Retina (tissue), 1 donor: ENCODE results near the gene CFAP97.
A peak's percentile ranks its signal among the peaks of the same experiment; 100 is the strongest.
"Not testable (repeated sequence)": the region's sequence is repeated elsewhere in the genome, so short reads cannot be mapped to it uniquely, and the experiment has no call there.

Experiments used
- DNase-seq: peaks from one replicate; pipeline ENCODE4 v3.0.0-alpha.2; 2016

The CFAP97 gene

DNA sequence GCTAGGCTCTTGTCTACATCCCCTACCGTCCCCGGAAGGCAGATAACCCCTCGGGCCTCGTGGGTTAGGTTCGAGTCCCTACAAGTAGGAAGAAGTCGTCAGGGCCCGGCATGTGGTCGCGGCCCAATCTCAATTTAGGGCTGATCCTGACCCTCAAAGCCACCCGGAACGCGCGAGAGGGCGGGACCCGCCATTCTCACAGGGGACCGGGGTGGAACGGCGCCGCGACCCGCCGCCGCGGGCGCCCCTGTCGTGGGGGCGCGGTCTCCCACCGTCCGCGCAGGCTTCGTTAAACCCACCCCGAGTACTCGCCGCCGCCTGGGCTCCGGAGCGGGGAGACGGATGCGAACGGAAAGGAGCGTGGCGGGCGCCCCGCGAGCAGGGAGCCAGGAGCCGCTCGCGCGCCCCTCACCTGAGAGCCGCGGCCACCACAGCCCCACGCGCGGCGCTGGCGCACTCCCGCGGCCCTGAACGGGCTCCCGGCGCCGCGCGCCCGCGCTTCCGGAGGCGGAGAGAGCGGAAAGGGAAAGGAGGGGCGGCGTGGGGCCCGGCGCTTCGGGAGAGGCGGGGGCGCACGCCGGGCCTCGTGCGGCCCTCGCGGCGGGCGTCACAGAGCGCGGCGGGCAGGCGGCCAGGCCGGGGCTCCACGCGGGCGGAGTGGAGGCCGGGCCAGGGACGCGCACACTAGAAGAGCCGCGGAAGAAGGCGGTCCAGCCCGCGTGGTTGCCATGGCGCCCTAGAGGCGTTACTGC is at the start of gene CFAP97:
Gene CFAP97, minus strand, starts transcription at position 515 of the 752 bp plus-strand sequence. CDS start 12,804 bp downstream, outside the sequence.
- peak; percentile 86 for DNase-seq

DNA sequence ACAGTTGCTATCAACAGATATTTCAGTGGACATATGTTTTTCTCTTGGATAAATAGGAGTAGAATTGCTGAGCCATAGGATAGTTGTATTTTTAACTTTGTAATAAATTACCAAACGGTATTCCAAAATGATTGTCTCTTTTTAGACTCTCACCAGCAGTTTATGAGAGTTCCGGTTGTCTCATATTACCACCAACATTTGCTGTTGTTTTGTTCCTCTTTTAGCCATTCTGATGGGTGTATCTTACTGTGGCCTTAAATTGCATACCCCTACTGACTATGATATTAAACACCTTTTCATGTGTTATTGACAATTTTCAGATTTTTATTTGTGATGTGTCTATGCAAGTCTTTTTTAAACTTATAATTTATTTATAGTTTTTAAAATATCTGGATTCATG is 45.3 kb upstream of the CFAP97 start:
- DNase-seq: no peak

DNA sequence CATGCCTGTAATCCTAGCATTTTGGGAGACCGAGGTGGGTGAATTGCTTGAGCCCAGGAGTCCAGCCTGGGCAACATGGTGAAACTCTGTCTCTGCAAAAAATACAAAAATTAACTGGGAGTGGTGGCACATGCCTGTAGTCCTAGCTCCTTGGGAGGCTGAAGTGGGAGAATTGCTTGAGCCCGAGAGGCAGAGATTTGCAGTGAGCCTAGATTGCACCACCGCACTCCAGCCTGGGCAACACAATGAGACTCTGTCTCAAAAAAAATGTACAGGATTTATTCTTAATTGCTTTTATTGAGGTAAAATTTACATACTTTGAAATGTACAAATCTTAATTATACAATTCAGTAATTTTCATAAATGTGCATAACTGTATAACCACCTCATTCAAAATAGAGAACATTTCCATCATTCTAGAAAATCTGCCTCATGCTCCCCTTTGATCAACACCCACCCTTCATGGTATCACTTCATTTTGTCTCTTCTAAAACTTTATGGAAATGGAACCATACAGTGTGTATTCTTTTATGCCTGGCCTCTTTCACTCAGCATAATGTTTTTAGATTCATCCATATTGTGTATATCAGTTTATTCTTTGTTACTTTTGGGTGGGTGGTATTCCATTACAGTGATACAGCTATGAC is 44.7 kb upstream of the CFAP97 start:
- no peak for DNase-seq

DNA sequence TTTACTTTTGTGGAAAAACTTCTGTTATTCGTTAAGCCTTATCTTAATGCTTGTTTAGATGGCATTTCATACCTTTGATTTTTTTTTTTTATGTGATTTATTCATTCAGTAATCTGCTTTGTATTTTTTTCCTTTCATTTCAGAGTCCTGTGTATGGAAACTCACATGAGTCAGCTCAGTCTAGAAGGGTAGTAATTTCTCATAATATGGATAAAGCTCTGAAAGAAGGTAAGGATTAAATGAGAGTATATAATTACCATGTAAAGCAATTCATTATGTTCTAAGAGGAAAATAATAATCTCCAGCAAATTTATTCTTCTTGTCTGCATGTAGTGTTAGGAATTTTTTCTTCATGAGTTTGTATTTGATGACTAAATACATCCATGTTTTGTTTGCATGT is 43.4 kb upstream of the CFAP97 start:
- DNase-seq: no peak

DNA sequence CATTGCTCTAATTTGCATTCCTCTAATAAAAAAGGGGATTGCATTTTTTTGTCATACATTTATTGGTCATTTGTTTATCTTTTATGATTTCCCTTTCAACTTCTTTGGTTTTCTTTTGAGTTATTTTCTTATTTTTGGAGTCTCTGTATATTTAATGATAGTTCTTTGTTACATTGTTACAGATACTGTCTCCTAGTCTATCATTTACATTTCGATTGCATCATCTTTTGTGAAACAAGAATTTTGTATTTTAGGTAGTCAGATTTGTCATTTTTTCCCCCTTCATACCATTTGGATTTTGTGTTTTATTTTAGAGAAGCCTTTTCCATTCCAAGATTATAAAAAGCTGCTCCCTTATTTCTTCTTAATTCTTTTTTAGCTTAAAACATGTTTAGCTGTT is 42.7 kb upstream of the CFAP97 start:
- DNase-seq: no peak

DNA sequence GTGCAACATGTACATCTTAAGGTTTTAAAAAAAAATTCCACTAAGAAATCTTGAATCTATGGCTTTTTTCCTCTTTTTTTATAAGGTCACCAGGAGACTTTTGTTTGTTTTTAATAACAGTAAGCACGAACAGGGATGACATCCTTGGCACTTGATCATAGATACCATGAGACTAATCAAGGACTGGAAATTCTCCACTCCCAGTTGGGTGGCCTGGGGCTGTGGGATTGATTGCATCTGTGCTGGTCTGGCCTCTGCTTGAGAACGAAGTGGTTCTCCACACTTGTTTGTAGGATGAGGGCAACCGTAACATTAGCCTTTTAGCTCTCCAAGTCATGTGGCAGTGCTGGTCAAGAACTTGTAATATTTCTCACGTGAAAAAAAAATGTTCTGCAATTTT is 41.0 kb upstream of the CFAP97 start:
- DNase-seq: no peak

DNA sequence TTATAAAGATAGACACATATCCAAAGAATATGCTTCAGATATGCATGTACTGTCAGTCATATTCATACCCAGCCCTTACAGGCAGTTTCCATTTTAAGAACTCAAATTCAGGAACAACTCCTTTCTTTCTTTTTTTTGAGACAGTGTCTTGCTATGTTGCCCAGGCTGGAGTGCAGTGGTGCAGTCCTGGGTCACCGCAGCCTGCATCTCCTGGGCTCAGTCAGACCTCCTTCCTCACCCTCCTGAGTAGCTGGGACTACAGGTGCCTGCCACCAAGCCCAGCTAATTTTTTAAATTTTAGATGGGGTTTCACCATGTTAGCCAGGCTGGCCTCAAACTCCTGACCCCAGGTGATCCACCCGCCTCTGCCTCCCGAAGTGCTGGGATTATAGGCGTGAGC is 40.1 kb upstream of the CFAP97 start:
- DNase-seq: no peak

DNA sequence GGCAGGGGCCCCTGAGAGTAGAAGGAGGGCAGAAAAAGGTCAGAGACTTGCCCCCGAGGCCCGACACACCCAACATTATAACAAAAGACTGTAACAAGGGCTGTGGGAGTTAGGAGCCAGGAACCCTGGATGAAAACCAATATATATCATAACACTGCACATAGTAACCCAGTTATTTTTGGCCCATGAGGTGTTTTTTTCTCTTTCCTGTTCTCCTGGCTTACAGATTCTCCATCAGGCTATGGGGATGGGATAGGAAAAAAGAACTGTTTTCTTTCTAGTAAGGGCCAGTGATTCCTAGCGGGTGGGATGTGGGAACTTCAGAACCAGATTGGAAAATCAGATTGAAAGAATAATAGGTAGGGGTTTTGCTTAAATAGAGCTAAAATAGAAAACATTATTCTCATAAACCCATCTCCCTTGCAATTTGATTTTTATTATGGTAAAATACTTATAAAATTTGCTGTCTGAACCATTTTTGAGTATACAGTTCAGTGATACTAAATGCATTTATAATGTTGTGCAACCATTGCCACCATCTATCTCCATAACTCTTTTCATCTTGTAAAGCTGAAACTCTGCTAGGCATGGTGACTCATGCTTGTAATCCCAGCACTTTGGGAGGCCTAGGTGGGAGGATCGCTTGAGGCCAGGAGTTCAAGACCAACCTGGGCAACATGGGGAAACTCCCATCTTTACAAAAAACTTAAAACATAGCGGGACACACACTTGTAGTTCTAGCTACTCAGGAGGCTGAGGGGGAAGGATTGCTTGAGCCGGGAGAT is 39.1 kb upstream of the CFAP97 start:
- no peak for DNase-seq

DNA sequence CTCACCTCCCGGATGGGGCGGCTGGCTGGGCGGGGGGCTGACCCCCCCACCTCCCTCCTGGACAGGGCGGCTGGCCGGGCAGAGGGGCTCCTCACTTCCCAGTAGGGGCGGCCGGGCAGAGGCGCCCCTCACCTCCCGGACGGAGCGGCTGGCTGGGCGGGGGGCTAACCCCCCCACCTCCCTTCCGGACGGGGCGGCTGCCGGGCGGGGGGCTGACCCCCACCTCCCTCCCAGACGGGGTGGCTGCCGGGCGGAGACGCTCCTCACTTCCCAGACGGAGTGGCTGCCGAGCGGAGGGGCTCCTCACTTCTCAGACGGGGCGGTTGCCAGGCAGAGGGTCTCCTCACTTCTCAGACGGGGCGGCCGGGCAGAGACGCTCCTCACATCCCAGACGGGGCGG is 36.7 kb upstream of the CFAP97 start:
- DNase-seq: not testable (repeated sequence)

DNA sequence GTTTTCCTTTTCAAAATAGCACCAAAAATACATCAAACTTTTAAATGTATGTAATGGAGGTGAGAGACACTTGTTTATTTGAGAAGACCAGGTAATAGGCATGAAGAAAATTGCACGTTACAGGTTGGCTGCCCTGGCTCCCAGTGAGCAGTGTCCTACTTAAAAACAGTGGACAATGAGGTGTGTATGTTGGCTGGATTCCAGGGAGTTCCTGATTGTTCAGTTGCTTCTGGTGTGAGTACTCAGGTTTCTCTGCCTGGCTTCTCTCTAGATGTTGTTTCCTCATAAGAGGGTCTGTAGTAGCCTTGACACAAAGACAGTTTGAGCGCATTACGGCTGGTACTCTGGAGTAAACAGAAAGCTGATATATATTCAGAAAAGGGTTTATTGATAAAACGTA is 35.0 kb upstream of the CFAP97 start:
- no peak for DNase-seq

DNA sequence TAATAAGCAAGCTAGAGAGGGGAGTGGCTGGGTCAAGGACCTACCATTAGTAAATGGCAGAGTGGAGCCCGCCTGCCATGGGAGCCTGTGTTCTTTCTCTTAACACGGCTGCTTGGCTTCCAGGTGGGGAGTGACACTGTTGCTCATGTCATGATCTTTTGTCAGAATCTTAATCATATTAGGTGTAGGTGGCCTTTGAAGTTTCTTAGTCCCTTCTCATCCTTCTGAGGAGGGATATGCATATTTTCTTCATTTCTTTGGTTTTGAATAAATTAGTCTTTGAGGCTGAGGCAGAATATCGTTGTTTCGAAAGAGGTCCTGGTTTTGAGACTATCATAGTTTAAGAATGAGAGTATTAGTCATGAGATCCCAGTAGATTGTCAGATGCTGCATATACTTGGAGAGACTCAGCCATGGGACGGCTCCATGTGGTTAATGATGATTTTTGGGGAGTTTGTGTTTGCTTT is 34.4 kb upstream of the CFAP97 start:
- DNase-seq: no peak

DNA sequence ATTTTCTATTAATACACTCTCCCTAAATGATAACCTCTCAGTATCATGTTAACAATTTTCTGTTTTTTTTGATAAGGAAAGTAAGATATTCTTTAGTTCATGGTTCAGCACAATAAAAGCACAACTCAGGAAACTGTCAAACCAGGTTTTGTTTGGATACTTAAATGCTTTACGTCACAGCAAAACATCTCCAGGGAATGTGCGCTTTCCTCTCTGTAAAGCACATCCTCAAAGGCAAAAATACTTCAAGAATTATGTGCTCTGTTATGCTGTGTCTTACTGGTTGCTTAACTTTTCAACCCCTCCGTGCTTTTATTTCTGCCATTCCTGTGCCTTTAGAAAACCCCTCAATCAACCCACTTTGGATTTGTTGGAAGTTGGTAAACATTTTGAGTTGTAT is 33.4 kb upstream of the CFAP97 start:
- DNase-seq: no peak

DNA sequence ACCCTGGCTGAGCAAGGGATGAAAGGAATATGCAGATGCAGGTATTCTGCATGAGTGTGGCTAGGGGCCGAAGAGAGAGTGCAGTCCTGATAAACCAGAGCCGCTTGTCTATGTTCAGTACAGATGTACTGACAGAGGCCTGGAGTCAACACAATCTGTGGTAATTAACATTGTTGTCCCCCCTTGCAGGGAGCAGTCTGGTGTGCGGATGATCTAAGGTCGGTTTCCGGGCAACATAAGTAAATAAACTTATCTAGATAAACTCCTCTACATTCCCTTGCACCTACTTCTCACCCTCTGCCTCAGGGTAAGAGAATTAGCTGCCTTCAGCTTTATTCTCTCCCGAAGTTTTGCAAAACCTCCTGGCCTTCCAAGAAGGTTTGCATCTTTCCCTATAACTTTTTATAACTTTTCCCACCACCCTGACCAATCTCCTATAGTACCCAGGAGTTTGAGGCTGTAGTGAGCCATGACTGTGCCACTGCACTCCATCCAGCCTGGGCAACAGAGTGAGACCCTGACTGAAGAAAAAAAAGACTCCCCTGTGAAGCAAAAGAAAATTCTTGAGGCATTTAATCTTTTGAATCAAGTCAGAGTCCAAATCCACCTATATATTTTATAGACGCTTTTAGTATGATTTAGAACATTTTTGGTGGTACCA is 32.2 kb upstream of the CFAP97 start:
- no peak for DNase-seq

DNA sequence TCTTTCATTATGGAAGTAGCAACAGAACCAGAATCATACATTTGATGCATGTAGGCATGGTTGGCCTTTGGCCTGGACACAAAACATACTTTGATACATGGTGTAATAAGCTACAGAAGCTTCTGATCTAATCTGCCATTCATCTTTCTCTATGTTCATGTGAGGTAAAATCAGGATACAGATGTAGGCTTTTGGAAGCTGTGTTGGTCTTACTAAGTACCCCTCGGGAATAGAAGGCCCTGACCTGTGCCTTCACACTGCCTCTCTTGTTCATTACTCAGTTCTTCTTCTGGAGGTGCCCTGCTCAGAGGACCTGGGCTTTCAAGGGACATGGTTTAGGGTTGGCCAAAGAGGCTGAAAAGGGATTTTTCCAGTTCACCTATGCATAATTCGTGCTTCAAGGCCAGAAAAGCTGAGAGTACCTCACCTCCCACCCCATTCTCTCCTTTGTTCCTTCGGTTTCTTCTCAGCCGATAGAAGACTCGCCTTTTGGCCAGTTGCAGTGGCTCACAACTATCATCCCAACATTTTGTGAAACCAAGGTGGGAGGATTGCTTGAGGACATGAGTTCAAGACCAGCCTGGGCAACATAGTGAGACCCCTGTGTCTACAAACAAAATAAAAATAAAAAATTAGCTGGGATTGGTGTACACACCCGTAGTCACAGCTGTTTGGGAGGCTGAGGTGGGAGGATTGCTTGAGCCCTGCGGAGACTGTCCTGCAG is 31.5 kb upstream of the CFAP97 start:
- DNase-seq: no peak

DNA sequence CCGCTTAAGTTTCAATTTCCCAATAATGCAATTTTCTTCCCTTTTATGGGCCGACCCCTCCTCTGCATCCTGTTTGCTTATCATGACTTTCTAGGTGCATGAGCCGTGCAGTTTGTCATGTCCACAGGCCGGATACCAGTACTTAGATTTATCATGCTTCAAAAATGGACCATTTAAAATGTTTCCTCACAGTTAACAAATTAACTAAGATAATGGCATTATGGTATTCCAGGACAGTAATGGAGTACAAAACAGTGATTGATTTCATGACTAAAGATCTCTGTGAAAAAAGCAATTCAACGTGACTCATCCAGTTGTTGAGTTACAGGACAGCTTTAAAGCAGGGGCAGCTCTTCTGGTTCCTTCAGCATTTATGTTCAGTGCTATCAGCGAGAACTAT is 28.6 kb upstream of the CFAP97 start:
- DNase-seq: no peak

DNA sequence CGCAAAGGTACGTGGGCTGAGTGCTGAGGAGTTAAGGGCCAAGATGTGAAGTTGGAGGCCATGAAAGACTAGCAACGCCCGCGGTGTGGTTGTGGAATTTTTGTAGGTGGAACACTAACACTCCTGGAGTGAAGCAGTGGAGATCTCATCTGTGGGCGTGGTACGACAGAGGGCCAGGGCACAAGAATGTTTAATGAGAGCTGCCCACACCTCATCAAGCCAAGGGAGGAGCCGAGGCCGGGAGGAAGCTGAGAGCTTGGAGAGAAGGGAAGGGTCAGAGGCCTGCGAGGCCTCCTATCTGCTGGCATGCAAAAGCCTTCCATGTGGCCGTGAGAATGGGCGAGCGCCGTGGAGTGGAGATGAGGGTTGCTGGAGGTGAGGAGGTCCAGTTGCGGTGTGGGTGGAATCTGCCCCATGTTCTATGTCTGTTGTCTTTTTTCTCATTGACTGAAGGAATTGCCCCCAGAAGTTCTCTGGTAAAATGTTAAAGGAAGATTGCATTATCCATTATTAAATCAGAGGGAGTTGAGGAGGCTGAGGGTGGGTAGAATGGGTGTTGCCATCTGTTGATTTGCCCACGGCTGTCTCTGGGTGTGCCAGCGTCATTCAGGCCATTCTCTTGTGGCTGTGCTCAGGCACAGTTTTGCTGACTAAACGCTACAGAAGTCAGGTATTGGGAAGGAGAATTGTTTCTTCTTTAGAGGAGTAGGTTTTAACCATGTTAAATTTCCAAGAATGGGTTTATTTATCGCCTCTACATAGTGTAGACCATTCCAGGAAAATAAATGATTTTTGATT is 25.4 kb upstream of the CFAP97 start:
- no peak for DNase-seq

DNA sequence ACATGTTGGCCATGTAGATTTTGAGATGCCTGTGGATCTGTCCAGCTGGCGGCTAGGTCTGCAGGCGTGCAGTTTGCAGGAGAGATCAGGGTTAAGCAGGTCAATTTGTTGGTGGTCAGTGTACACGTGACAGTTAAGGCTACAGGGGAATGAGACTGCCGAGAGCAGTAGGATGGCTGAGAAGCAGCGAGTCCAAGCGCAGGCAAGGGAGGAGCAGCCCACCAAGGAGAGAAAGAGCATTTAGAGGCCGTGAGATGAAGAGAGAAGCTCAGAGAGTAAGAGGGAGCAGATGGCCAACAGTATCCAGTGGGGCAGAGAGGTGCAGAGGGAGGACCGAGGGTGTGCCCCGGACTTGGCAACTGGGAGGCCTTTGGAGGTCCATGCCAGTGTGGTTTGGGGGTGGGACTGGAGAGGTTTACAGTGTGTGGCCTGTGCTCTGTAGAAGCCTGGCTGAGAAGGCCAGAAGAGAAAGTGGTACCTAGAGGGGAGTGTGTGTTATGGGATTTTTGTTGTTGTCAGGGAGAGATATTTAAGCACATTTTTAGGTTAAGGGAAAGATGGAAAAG is 24.0 kb upstream of the CFAP97 start:
- peak; percentile 44 for DNase-seq

DNA sequence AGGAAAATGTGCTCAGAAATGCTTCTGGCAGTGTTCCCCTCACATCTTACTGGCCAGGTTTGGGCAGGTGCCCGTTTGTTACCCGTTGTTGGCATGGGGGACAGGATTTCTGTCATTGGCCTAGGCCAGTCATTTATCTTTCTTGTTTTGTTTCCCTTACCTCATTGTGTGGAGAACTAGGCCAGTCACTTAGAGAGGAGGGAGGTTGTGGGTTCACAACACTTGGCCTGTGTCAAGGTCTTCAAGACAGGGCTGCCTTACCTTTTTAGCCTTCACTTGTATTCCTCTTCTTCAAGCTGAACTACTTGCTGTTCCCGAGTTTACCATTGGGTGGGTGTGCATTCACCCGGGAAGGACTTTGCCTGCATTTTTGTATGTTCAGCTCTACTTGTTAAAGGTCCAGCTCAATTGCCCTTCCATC is 23.3 kb upstream of the CFAP97 start:
- DNase-seq: no peak

DNA sequence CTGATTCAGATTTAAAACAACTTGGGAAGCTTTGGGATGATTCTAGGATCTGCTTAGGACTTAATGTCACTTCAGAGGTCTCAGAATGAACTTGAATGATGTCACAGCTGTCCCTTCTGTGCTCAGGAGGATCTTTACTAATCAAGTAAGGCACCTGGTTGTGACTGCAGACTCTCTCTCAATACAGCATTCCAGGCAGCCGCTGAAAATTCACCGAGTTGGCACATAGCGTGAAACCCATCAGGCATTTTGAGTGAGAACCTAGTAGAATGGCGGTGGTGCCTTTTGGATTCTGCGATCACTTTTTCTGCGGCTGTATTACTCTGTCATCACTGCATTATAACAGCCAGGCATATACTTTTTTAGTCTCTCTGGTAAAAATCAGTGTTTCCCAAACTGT is 22.1 kb upstream of the CFAP97 start:
- DNase-seq: no peak

DNA sequence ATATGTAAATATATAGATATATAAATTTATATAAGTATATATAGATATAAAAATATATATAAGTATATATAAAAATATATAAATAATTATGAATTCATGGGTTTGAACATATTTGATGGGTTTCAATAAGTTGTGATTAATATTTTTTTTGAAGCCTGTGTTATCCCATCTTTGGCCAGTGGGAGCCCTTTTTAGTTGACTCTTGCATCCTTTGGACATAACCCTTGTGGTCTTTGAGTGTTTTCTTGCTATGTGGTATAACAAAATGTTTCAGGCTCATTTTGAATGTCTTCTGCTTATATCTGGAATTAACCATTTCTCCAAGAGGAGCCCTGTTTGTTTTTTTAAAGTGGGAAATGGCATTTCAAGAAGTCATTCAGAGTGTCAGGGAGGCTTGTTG is 20.8 kb upstream of the CFAP97 start:
- DNase-seq: no peak

DNA sequence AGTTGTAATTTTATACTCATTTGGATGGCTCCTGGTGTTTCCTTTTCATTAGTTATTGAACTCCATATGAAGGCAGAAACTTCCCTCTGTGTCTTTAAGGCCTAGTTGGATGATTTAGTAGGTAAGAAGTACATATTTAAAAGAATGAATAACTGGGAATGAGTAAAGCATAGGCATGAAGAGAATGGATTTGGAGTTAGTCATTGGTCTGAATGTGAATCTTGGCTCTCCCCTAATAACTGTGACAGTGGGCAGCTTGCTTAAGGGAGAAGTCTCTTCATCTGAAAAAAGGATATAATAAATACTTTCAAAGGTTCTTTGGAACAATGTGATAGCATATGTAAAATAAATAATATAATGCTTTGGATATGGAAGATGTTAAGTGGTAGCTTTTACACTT is 18.8 kb upstream of the CFAP97 start:
- no peak for DNase-seq
